ENCODE measurements around the gene CCS. TPM values are rescaled to one million over a fixed set of nuclear protein-coding genes. Genes with fewer than 3 reads are reported as not detected.

The CCS gene
- total RNA-seq, 4 donors from 2014 or later = 30.6 to 70.1 (median 47.2) TPM

DNA sequence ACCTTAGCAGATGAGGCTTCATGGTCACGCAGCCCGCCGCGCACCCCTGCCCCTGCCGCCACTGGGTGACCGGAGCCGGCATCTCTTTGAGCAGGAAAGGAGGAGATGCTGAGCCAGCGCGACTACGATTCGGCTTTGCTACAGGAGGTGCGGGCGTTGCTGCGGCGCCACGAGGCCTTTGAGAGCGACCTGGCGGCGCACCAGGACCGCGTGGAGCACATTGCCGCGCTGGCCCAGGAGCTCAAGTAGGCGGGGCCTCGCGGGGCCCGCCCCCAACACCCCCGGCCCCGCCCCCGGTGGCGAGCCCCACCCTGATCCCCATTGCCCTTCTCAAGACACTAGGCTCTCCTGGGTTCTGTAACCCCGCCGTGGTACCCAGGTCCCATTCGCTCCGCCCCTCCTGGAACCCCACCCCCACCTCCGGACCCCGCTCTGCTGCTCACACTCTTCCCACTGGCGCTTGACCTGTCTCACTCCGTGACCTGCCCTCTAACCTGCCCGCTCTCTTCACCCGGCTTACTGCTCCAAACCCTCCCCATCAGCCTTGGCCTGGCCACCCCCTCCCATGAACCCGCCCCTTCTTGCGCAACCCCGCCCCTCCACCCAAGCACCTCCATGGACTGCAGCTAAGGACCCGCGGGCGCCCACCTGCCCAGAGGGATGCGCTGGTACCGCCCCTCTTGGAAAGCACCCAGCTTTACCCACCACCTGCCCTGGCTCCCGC, 33.7 kb upstream of the CCS start:
- Histone ChIP-seq H3K4me1 (peaks cover 0 to 11% (median 2%) of the 10 kb centered on the region in 4 donors), H3K27ac (no peak overlapping the region), H3K4me3 (peak overlapping the region in 1 of 4 donors; percentile 6), H3K36me3 (no peaks in the 10 kb centered on the region), H3K9me3 (no peaks in the 10 kb centered on the region), H3K27me3 (no peaks in the 10 kb centered on the region)
- no peak for TF ChIP-seq POLR2A (IDR thresholded peaks at IDR 0.05)
- TF ChIP-seq CTCF (IDR thresholded peaks at IDR 0.05) = no peak
- DNase-seq = no peak

GRCh38 chr11:66559866-66560676, 32.9 kb upstream of the CCS start:
- no peaks in the 10 kb centered on the region for H3K36me3 ChIP-seq
- H3K27ac ChIP-seq = no peak overlapping the region
- DNase-seq = no peak
- TF ChIP-seq CTCF (IDR thresholded peaks at IDR 0.05) = no peak
- TF ChIP-seq POLR2A (IDR thresholded peaks at IDR 0.05) = no peak
- H3K9me3 ChIP-seq = no peaks in the 10 kb centered on the region
- H3K4me3 ChIP-seq = no peak overlapping the region
- no peaks in the 10 kb centered on the region for H3K27me3 ChIP-seq
- H3K4me1 ChIP-seq = peaks cover 0 to 11% (median 2%) of the 10 kb centered on the region in 4 donors

DNA sequence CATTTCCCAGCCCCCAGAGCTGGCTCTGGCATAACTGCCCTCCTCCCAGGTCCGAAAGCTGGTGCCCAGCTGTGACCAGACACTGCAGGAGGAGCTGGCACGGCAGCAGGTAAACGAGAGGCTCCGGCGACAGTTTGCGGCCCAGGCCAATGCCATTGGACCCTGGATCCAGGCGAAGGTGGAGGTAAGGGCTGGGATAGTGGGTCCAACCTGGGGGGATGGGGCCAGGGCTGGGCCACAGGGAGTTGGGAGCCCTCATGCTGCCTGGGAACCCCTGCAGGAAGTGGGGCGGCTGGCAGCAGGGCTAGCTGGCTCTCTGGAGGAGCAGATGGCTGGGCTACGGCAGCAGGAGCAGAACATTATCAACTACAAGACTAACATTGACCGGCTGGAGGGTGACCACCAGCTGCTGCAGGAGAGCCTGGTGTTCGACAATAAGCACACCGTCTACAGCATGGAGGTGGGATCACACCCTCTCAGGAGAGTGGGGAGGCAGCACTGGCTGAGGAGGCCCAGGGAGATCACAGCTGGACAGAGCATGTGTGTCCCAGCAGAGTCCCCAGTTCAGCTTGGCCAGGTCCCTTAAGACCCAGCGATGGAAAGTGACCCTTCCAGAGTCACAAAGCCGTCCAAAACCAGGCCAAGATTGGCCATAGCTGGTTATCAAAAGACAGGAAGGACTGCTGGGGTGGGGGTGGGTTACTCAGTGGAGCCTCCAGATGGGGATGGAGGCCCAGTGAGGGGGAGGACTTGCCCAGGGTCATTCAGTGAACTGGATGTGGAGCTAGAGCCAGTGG, 31.6 kb upstream of the CCS start:
- no peak for TF ChIP-seq POLR2A (IDR thresholded peaks at IDR 0.05)
- Histone ChIP-seq H3K27me3 (no peaks in the 10 kb centered on the region), H3K36me3 (no peaks in the 10 kb centered on the region), H3K4me1 (peaks cover 0 to 11% (median 2%) of the 10 kb centered on the region in 4 donors), H3K4me3 (no peak overlapping the region), H3K9me3 (no peaks in the 10 kb centered on the region), H3K27ac (no peak overlapping the region)
- DNase-seq = no peak

DNA sequence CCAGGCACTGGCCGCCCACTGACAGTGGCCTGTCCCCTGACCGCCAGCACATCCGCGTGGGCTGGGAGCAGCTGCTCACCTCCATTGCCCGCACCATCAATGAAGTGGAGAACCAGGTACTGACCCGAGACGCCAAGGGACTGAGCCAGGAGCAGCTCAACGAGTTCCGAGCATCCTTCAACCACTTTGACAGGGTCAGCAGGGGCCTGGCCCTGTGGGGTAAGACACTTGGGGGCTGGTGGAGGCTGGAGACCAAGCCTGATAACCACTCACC, 31.1 kb upstream of the CCS start:
- no peaks in the 10 kb centered on the region for H3K9me3 ChIP-seq
- TF ChIP-seq POLR2A (IDR thresholded peaks at IDR 0.05) (no peak), CTCF (IDR thresholded peaks at IDR 0.05) (no peak)
- peaks cover 0 to 11% (median 2%) of the 10 kb centered on the region in 4 donors for H3K4me1 ChIP-seq
- no peak overlapping the region for H3K4me3 ChIP-seq
- H3K27ac ChIP-seq = no peak overlapping the region
- no peaks in the 10 kb centered on the region for H3K36me3 ChIP-seq
- no peak for DNase-seq
- no peaks in the 10 kb centered on the region for H3K27me3 ChIP-seq

- DNase-seq = no peak
- Histone ChIP-seq H3K4me3 (no peak overlapping the region), H3K27me3 (no peaks in the 10 kb centered on the region), H3K27ac (no peak overlapping the region), H3K9me3 (no peaks in the 10 kb centered on the region), H3K36me3 (no peaks in the 10 kb centered on the region), H3K4me1 (peaks cover 0 to 11% (median 2%) of the 10 kb centered on the region in 4 donors)
- TF ChIP-seq CTCF (IDR thresholded peaks at IDR 0.05) (no peak), POLR2A (IDR thresholded peaks at IDR 0.05) (no peak)
These were observed 30.7 kb upstream of the CCS start for GRCh38 chr11:66562275-66562674.

Data from Peyer's patch (tissue), 4 donors.